ENCODE data around the gene MUC4.

The MUC4 gene

GRCh38 chr3:195811756-195812155, at the start of gene MUC4:
Gene MUC4 (minus strand): TSS chr3:195811929. CDS start chr3:195811817, 112 bp downstream.
- no peak for DNase-seq

- DNase-seq, result no peak
Measured at GRCh38 chr3:195860456-195860855, 48.7 kb upstream of the MUC4 start.

- DNase-seq, result no peak
Measured at GRCh38 chr3:195859846-195860411, 48.2 kb upstream of the MUC4 start.

GRCh38 chr3:195859061-195859845, 47.5 kb upstream of the MUC4 start:
- DNase-seq, result peak; percentile 67 to 80

- no peak for DNase-seq
Measured at GRCh38 chr3:195856410-195857084, 44.8 kb upstream of the MUC4 start.

- DNase-seq, result no peak
Measured at GRCh38 chr3:195855471-195856409, 44.0 kb upstream of the MUC4 start.

- DNase-seq, result no peak
Measured at GRCh38 chr3:195854628-195855294, 43.0 kb upstream of the MUC4 start.

GRCh38 chr3:195853996-195854395, 42.3 kb upstream of the MUC4 start:
- DNase-seq, result no peak

GRCh38 chr3:195853036-195853435, 41.3 kb upstream of the MUC4 start:
- no peak for DNase-seq

GRCh38 chr3:195850857-195851543, 39.3 kb upstream of the MUC4 start:
- DNase-seq, result peak; percentile 87 to 90

GRCh38 chr3:195849322-195850074, 37.8 kb upstream of the MUC4 start:
- DNase-seq, result no peak

- no peak for DNase-seq
Measured at GRCh38 chr3:195847055-195847950, 35.6 kb upstream of the MUC4 start.

GRCh38 chr3:195845483-195845882, 33.8 kb upstream of the MUC4 start:
- DNase-seq, result no peak

GRCh38 chr3:195844671-195845218, 33.0 kb upstream of the MUC4 start:
- no peak for DNase-seq

- DNase-seq, result no peak
Measured at GRCh38 chr3:195839260-195840010, 27.7 kb upstream of the MUC4 start.

GRCh38 chr3:195838714-195839113, 27.0 kb upstream of the MUC4 start:
- no peak for DNase-seq

- no peak for DNase-seq
Measured at GRCh38 chr3:195836476-195837135, 24.9 kb upstream of the MUC4 start.

GRCh38 chr3:195835791-195836190, 24.1 kb upstream of the MUC4 start:
- DNase-seq, result no peak

Data from activated CD4-positive, alpha-beta T cell treated with anti-CD3 and anti-CD28 coated beads, Interleukin-2, amount 50 U/mL, for 4 hours (primary cell).